HG03280 (cell line): ENCODE measurements around the gene NAV3.

Experiments
- ATAC-seq: cut with Tn5 transposase; IDR thresholded peaks from one replicate; pipeline ENCODE4 v1.9.1; 2021; ENCODE audit warnings: mild to moderate bottlenecking, moderate library complexity; ENCODE audit not compliant: unreplicated experiment

NAV3 gene

GRCh38 chr12:78176643-78177042, 345.9 kb downstream of the NAV3 start:
- no peak for ATAC-seq

- no peak for ATAC-seq
These were observed 346.6 kb downstream of the NAV3 start for GRCh38 chr12:78177298-78177697.

GRCh38 chr12:78179346-78179745, 348.7 kb downstream of the NAV3 start:
- no peak for ATAC-seq

GRCh38 chr12:78181544-78182162, 351.0 kb downstream of the NAV3 start:
- no peak for ATAC-seq

- no peak for ATAC-seq
These were observed 353.1 kb downstream of the NAV3 start for GRCh38 chr12:78183824-78184223.

- no peak for ATAC-seq
These were observed 354.4 kb downstream of the NAV3 start for GRCh38 chr12:78185109-78185508.

GRCh38 chr12:78185651-78186050, 355.0 kb downstream of the NAV3 start:
- ATAC-seq: no peak

- ATAC-seq: no peak
These were observed 356.0 kb downstream of the NAV3 start for GRCh38 chr12:78186670-78187069.

- ATAC-seq: no peak
These were observed 357.0 kb downstream of the NAV3 start for GRCh38 chr12:78187741-78188140.

- ATAC-seq: no peak
These were observed 359.0 kb downstream of the NAV3 start for GRCh38 chr12:78189656-78190055.

GRCh38 chr12:78191611-78192010, 360.9 kb downstream of the NAV3 start:
- no peak for ATAC-seq

- no peak for ATAC-seq
These were observed 362.3 kb downstream of the NAV3 start for GRCh38 chr12:78192979-78193378.

- no peak for ATAC-seq
These were observed 363.8 kb downstream of the NAV3 start for GRCh38 chr12:78194448-78194847.

GRCh38 chr12:78198896-78199295, 368.2 kb downstream of the NAV3 start:
- ATAC-seq: no peak

GRCh38 chr12:78199926-78200325, 369.2 kb downstream of the NAV3 start:
- ATAC-seq: no peak

GRCh38 chr12:78204926-78205325, 374.2 kb downstream of the NAV3 start:
- no peak for ATAC-seq

- ATAC-seq: no peak
These were observed 377.4 kb downstream of the NAV3 start for GRCh38 chr12:78208092-78208491.

GRCh38 chr12:78209846-78210505, 379.3 kb downstream of the NAV3 start:
- ATAC-seq: no peak

- no peak for ATAC-seq
These were observed 379.8 kb downstream of the NAV3 start for GRCh38 chr12:78210506-78210860.

- no peak for ATAC-seq
These were observed 380.2 kb downstream of the NAV3 start for GRCh38 chr12:78210894-78211302.

- no peak for ATAC-seq
These were observed 390.1 kb downstream of the NAV3 start for GRCh38 chr12:78220811-78221210.

GRCh38 chr12:78224154-78224553, 393.5 kb downstream of the NAV3 start:
- ATAC-seq: no peak

- ATAC-seq: no peak
These were observed 396.1 kb downstream of the NAV3 start for GRCh38 chr12:78226763-78227162.
